OCI-LY1 (cell line): ENCODE measurements around the gene TXNL4A.

Experiments
- H2AFZ ChIP-seq: fragments of 200-600 bp; sonication (generic), shearing (Covaris generic); 2 replicates; pipeline ENCODE4 v1.6.0; 2014; ENCODE audit warnings: antibody characterized with exemption, mild to moderate bottlenecking, low read length
- H3F3A ChIP-seq: fragments of 200-600 bp; sonication (generic), shearing (Covaris generic); 2 replicates; pipeline ENCODE4 v1.6.0; 2014; ENCODE audit warnings: mild to moderate bottlenecking, antibody characterized with exemption, low read length, moderate library complexity; ENCODE audit not compliant: insufficient read depth
- H3K27ac ChIP-seq: fragments of 200-600 bp; sonication (generic); 2 replicates; pipeline ENCODE4 v1.5.1; 2014; ENCODE audit warnings: low read length, mixed run types, mild to moderate bottlenecking, low read depth; ENCODE audit not compliant: poor library complexity, severe bottlenecking
- H3K27me3 ChIP-seq: fragments of 200-600 bp; sonication (generic); 2 replicates; pipeline ENCODE4 v1.6.0; 2014; ENCODE audit warnings: antibody characterized with exemption, mild to moderate bottlenecking, low read length, moderate library complexity; ENCODE audit not compliant: insufficient read depth
- H3K36me3 ChIP-seq: fragments of 200-600 bp; sonication (generic); 2 replicates; pipeline ENCODE4 v1.6.1; 2014; ENCODE audit warnings: mild to moderate bottlenecking, antibody characterized with exemption, low read length, moderate library complexity, mixed read lengths; ENCODE audit not compliant: insufficient read depth
- H3K4me1 ChIP-seq: fragments of 200-600 bp; sonication (generic); 2 replicates; pipeline ENCODE4 v1.5.1; 2014; ENCODE audit warnings: mild to moderate bottlenecking, low read length, moderate library complexity; ENCODE audit not compliant: insufficient read depth, severe bottlenecking
- H3K4me2 ChIP-seq: fragments of 200-600 bp; sonication (generic), shearing (Covaris generic); 2 replicates; pipeline ENCODE4 v1.6.1; 2014; ENCODE audit warnings: low read length
- H3K4me3 ChIP-seq: fragments of 200-600 bp; sonication (generic); 2 replicates; pipeline ENCODE4 v1.5.1; 2014; ENCODE audit warnings: low read length, low read depth, mild to moderate bottlenecking, mixed read lengths; ENCODE audit not compliant: poor library complexity, severe bottlenecking
- H3K79me2 ChIP-seq: fragments of 200-600 bp; shearing (Covaris generic); 2 replicates; pipeline ENCODE4 v1.6.1; 2016; ENCODE audit warnings: mixed run types, low read length, mixed read lengths; ENCODE audit not compliant: insufficient read depth
- H3K9ac ChIP-seq: fragments of 200-600 bp; sonication (generic), shearing (Covaris generic); 2 replicates; pipeline ENCODE4 v1.6.1; 2014; ENCODE audit warnings: mild to moderate bottlenecking, low read length, mixed read lengths
- H3K9me2 ChIP-seq: fragments of 200-600 bp; sonication (generic), shearing (Covaris generic); 2 replicates; pipeline ENCODE4 v1.6.1; 2014; ENCODE audit warnings: low read depth, mild to moderate bottlenecking, low read length, mixed read lengths
- H3K9me3 ChIP-seq: fragments of 200-600 bp; shearing (Covaris generic); 2 replicates; pipeline ENCODE4 v1.6.1; 2014; ENCODE audit warnings: low read length, mixed read lengths
- H4K20me1 ChIP-seq: fragments of 200-600 bp; sonication (generic), shearing (Covaris generic); 2 replicates; pipeline ENCODE4 v1.6.0; 2016; ENCODE audit warnings: mild to moderate bottlenecking, low read length; ENCODE audit not compliant: insufficient read depth
- CTCF ChIP-seq: fragments of 200-600 bp; sonication (generic), shearing (Covaris generic); IDR thresholded peaks from 2 replicates; pipeline ENCODE4 v1.5.1; 2017; ENCODE audit warnings: mild to moderate bottlenecking, antibody characterized with exemption, low read length, moderate library complexity, mixed read lengths
- EZH2 ChIP-seq: fragments of 200-600 bp; sonication (generic), shearing (Covaris generic); IDR thresholded peaks from 2 replicates; pipeline ENCODE4 v1.8.0; 2017; ENCODE audit warnings: borderline replicate concordance, mixed run types, mild to moderate bottlenecking, antibody characterized with exemption, low read length, moderate library complexity, mixed read lengths

Gene TXNL4A

DNA sequence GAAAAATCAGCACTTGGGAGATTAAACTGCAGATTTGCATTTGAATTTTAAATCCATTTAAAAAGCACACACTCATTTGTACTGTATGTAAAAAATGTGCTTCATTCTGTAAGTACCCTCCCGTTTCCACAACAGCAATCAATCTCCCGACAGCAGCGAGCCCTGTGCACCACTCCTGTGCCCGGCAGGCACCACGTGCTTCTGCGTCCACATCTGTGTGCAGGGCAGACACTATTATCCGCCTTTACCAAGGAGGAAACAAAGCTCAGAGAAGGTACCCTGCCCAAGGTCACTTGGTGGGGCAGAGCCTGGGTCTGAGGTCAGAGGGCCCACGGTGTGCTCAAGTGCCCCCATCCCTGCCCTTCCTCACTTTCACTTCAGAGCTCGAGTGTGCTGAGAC lies 16.4 kb downstream of the TXNL4A start:
- TF ChIP-seq CTCF (no peak), EZH2 (no peak)
- Histone ChIP-seq H2AFZ (no peak overlapping the region), H3K9me2 (no peaks in the 10 kb centered on the region), H3K36me3 (peaks cover 84% of the 10 kb centered on the region), H3K4me3 (no peak overlapping the region), H3K79me2 (peaks cover under 1% of the 10 kb centered on the region; the same call in 1 of the 2 replicates), H3K4me2 (no peak overlapping the region), H3K9me3 (no peaks in the 10 kb centered on the region), H3K9ac (no peak overlapping the region), H3F3A (peaks cover 3% of the 10 kb centered on the region; the same call in 1 of the 2 replicates), H3K4me1 (peaks cover 5% of the 10 kb centered on the region), H4K20me1 (no peaks in the 10 kb centered on the region), H3K27ac (no peak overlapping the region), H3K27me3 (no peaks in the 10 kb centered on the region)

GRCh38 chr18:79971211-79971952 lies 17.0 kb downstream of the TXNL4A start:
- Histone ChIP-seq H3K27ac (no peak overlapping the region), H4K20me1 (no peaks in the 10 kb centered on the region), H3K4me2 (no peak overlapping the region), H3K27me3 (no peaks in the 10 kb centered on the region), H3K9me2 (no peaks in the 10 kb centered on the region), H3F3A (peaks cover 3% of the 10 kb centered on the region; the same call in 1 of the 2 replicates), H3K79me2 (no peaks in the 10 kb centered on the region), H3K9me3 (no peaks in the 10 kb centered on the region), H3K4me1 (peaks cover 9% of the 10 kb centered on the region), H2AFZ (no peak overlapping the region), H3K4me3 (no peak overlapping the region), H3K9ac (no peak overlapping the region), H3K36me3 (peaks cover 81% of the 10 kb centered on the region)
- TF ChIP-seq EZH2 (no peak), CTCF (no peak)

GRCh38 chr18:79970419-79971133 lies 17.8 kb downstream of the TXNL4A start:
- no peak overlapping the region for H2AFZ ChIP-seq
- TF ChIP-seq EZH2 (no peak), CTCF (no peak)
- no peaks in the 10 kb centered on the region for H3K27me3 ChIP-seq
- peaks cover 3% of the 10 kb centered on the region; the same call in 1 of the 2 replicates for H3F3A ChIP-seq
- no peaks in the 10 kb centered on the region for H4K20me1 ChIP-seq
- no peaks in the 10 kb centered on the region for H3K79me2 ChIP-seq
- no peak overlapping the region for H3K9ac ChIP-seq
- H3K4me1 ChIP-seq = peaks cover 10% of the 10 kb centered on the region
- no peaks in the 10 kb centered on the region for H3K9me2 ChIP-seq
- no peak overlapping the region for H3K4me3 ChIP-seq
- no peak overlapping the region for H3K27ac ChIP-seq
- H3K36me3 ChIP-seq = peaks cover 73% of the 10 kb centered on the region
- no peak overlapping the region for H3K4me2 ChIP-seq
- no peaks in the 10 kb centered on the region for H3K9me3 ChIP-seq
